AG09319 (cell line): Measurements from ENCODE around the gene FNBP1L.

Experiments
- DNase-seq: peaks from one replicate; pipeline ENCODE4 v3.0.0-alpha.2; 2010; ENCODE audit warnings: low read depth; ENCODE audit errors: extremely low read depth
- TF ChIP-seq, protein P1 (sequence below): IDR thresholded peaks from 2 replicates; pipeline ENCODE4 v1.5.1; 2011; ENCODE audit warnings: low read depth, mild to moderate bottlenecking, inconsistent platforms, low read length, moderate library complexity

The FNBP1L gene

DNA sequence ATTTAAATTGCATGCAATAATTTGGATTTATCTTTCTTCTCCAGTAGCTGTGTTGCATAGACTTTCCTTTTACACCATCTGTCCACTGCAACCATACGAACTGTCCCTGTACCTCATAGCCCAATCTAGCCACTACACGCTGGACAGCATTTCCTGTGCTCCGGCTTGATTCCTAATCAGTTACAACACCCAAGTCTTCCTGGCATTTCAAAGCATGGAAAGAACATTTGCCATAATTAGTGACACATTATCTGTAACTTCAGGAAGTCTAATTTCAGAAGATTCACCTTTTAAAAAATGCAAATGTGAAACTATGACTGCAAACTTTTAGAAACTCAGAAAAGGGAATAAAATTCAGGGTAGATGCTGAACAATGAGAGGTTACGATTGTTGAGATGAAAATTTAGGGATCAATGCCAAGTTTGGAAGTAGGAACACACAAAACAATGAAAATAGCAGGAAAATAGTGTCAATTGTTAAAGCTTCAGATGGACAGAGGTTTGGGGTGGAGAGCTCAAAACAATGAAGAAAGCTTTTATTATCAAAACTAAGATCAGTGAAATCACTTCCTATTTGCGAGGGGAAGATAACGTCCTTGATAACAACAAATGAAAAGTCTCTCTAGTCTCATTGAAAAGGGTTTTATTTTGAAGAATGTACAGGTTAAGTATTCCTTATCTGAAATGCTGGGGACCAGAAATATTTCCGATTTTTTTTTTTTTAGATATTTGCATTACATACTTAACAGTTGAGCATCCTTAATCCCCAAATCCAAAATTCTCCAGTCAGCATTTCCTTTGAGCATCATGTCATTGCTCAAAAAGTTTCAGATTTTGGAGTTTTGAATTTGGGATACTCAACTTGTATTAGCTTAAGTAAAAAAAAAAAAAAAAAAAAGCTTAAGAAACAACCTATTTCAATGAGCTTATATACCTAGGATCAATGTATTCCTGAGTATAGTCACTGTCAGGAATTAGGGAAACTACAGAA lies 107.3 kb downstream of the FNBP1L start:
- TF ChIP-seq, protein P1, sequence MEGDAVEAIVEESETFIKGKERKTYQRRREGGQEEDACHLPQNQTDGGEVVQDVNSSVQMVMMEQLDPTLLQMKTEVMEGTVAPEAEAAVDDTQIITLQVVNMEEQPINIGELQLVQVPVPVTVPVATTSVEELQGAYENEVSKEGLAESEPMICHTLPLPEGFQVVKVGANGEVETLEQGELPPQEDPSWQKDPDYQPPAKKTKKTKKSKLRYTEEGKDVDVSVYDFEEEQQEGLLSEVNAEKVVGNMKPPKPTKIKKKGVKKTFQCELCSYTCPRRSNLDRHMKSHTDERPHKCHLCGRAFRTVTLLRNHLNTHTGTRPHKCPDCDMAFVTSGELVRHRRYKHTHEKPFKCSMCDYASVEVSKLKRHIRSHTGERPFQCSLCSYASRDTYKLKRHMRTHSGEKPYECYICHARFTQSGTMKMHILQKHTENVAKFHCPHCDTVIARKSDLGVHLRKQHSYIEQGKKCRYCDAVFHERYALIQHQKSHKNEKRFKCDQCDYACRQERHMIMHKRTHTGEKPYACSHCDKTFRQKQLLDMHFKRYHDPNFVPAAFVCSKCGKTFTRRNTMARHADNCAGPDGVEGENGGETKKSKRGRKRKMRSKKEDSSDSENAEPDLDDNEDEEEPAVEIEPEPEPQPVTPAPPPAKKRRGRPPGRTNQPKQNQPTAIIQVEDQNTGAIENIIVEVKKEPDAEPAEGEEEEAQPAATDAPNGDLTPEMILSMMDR: no peak
- no peak for DNase-seq

DNA sequence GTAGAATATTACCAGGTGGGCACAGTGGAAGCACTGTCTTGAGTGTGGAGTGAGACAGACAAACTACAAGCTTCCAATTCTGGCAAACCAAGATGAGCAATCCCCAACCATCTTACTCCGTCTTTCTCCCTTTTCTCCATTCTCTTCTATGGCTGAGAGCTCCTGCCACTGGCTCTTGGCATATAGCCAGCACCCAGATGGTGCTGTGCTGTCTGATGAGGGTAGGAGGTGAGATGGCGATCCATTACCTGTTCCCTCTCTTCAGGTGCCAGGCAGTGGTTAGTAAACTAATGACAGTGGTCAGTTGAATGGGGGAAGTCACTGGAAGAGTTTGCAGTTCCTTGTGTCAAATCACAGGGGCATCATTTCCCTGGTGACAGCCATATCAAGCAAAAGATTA lies 108.4 kb downstream of the FNBP1L start:
- TF ChIP-seq, protein P1: no peak
- no peak for DNase-seq

DNA sequence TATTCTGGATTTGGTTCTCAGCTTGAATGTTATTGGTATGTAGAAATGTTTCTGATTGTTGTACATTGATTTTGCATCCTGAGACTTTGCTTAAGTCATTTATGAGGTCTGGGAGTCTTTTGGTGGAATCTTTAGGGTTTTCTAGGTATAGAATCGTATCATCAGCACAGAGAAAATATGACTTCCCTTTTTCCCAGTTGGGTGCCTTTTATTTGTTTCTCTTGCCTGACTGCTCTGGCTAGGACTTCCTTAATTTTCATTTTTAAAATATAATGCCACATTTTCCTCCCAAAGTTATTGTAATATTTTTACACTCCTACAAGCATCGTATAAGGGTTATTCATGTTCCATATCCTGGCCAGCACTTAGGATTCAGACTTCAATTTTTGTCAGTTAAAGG lies 111.1 kb downstream of the FNBP1L start:
- no peak for DNase-seq
- TF ChIP-seq, protein P1: no peak

DNA sequence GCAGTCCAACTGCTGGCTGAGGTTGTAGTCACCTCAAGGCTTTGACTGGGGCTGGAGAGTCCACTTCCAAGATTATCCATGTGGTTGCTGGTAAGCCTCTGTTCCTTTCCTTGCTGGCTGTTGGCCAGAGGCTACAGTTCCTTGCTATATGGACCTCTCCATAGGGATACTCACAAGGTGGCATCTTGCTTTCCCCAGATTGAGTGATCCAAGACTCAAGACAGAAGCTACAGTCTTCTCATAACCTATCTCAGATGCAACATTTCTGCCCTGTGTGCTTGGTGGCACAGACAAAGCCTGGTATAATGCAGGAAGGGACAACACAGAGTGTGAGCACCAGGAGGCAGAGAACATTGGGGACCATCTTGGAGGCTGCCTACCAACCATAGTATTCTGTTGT lies 111.8 kb downstream of the FNBP1L start:
- no peak for DNase-seq
- TF ChIP-seq, protein P1: no peak

- DNase-seq: no peak
Measured at GRCh38 chr1:93565496-93566206, 117.7 kb downstream of the FNBP1L start.

GRCh38 chr1:93566227-93566626 lies 118.3 kb downstream of the FNBP1L start:
- no peak for DNase-seq
- TF ChIP-seq, protein P1: no peak

More at GRCh38 chr1:93565496-93566206, 117.7 kb downstream of the FNBP1L start:
- TF ChIP-seq, protein P1: no peak
